Transverse colon (tissue), 4 donors: ENCODE data around the gene HTRA3.

Source experiments
- CTCF ChIP-seq, 5 experiments: fragments of 200-600 bp in 3 of 5; fragments of 450-650 bp in 2 of 5; sonication (generic) in 3 of 5; IDR thresholded peaks; 1 replicate in 2 of 5; 2 replicates in 3 of 5; pipeline ENCODE4 v1.5.1; 2016 to 2017; ENCODE audit warnings: antibody characterized with exemption in 5 of 5, inconsistent platforms in 3 of 5, mild to moderate bottlenecking in 2 of 5, moderate library complexity in 1 of 5
- POLR2AphosphoS5 ChIP-seq, 3 donors: sonication (generic); formaldehyde crosslinking; IDR thresholded peaks; one replicate each; pipeline ENCODE4 v1.6.1; 2016; ENCODE audit warnings: antibody characterized with exemption in 3 of 3

GRCh38 chr4:8301851-8302730, 32.5 kb downstream of the HTRA3 start:
- no peak for TF ChIP-seq CTCF (IDR thresholded peaks at IDR 0.05)
- no peak for TF ChIP-seq POLR2AphosphoS5 (IDR thresholded peaks at IDR 0.05)
